ENCODE measurements around the gene HOXA11.
A peak's percentile ranks its signal among the peaks of the same experiment; 100 is the strongest.

DNA sequence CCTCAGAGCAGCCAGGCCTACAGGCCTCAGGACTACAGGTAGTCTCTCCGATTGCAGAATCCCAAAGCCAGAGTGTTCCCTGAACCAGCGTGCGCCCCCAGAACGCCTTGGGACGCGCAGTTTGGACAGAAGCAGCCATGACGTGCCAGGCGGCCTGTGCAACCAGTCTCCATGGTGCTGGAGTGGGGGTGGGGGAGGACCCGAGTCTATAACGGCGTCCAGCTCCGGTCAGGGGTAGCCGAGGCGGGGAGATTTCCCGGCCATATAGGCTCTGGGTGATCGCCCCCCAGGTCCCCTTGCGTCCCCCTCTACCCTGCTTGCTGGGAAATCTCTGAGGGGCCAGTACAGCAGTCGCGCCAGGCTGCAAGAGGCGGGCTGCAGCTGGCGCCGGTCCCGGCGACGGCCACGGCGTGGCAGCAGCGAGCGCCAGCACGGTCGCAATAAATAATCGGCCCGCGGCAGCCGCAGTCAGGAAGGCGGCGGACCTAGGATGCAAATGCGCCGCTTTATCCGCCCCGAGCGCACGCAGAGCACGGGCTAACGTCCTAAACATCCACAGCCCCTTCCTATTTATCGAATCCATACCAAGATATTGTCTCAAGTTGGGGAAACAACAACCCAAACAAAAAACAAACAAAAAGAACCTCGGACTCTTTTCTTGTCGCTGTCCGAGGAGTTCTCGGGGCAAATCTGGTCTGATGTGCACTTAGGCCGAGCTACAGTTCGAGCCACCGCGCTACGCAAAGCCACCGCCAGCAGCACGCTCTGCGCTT is 34.3 kb downstream of the HOXA11 start:
- TF ChIP-seq, protein P1, sequence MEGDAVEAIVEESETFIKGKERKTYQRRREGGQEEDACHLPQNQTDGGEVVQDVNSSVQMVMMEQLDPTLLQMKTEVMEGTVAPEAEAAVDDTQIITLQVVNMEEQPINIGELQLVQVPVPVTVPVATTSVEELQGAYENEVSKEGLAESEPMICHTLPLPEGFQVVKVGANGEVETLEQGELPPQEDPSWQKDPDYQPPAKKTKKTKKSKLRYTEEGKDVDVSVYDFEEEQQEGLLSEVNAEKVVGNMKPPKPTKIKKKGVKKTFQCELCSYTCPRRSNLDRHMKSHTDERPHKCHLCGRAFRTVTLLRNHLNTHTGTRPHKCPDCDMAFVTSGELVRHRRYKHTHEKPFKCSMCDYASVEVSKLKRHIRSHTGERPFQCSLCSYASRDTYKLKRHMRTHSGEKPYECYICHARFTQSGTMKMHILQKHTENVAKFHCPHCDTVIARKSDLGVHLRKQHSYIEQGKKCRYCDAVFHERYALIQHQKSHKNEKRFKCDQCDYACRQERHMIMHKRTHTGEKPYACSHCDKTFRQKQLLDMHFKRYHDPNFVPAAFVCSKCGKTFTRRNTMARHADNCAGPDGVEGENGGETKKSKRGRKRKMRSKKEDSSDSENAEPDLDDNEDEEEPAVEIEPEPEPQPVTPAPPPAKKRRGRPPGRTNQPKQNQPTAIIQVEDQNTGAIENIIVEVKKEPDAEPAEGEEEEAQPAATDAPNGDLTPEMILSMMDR (IDR thresholded peaks at IDR 0.05 in 8 of 11, conservative IDR thresholded peaks at IDR 0.05 in 3 of 11): peak; percentile 61 to 96 (median 89)
- TF ChIP-seq POLR2A (IDR thresholded peaks at IDR 0.05): peak in 1 of 3 donors; percentile 31
